Globus pallidus (tissue), 1 donor: ENCODE results near the gene CDCA5.

Source experiments
- DNase-seq: peaks from one replicate; pipeline ENCODE4 v3.0.0-alpha.2; 2015; ENCODE audit warnings: low spot score

Gene CDCA5

DNA sequence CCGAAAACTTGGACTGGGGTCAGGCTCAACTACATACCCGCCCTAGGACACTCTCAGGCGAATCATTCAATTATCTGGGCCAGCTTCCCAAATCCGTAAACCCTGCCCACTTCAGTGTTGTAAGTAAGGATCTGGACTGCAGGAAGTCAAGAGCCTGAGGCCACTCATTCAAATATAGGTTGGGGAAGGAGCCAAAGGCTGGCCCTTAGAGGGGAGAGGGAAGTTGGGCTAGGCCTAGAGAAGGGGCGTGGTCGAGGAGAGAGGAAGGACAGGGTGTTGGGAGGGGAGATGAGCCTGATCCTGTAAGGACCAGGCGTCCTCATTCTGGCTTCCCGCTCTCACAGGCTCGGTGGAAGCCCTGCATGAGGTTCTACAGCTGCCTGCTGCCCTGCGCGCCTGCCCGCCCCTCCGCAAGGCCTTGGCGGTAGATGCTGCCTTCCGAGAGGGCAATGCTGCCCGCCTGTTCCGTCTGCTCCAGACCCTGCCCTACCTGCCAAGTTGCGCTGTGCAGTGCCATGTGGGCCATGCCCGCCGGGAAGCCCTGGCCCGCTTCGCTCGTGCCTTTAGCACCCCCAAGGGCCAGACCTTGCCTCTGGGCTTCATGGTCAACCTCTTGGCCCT, 39.8 kb downstream of the CDCA5 start:
- peak; percentile 47 for DNase-seq

DNA sequence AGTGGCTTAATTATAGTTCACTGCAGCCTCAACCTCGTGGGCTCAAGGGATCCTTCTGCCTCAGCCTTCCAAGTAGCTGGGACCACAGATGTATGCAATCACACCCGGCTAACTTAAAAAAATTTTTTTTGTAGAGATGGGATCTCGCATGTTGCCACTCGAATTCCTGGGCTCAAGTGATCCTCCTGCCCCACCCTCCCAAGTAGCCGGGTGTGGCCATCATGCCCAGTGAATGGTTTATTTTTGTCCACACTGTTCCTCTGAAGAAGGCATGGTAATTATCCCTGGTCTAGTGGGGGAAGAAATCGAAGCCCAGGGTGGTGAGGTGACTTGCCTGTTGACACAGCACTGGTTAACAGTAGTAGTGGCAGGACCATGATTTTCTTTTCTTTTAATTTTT, 40.9 kb downstream of the CDCA5 start:
- no peak for DNase-seq

DNA sequence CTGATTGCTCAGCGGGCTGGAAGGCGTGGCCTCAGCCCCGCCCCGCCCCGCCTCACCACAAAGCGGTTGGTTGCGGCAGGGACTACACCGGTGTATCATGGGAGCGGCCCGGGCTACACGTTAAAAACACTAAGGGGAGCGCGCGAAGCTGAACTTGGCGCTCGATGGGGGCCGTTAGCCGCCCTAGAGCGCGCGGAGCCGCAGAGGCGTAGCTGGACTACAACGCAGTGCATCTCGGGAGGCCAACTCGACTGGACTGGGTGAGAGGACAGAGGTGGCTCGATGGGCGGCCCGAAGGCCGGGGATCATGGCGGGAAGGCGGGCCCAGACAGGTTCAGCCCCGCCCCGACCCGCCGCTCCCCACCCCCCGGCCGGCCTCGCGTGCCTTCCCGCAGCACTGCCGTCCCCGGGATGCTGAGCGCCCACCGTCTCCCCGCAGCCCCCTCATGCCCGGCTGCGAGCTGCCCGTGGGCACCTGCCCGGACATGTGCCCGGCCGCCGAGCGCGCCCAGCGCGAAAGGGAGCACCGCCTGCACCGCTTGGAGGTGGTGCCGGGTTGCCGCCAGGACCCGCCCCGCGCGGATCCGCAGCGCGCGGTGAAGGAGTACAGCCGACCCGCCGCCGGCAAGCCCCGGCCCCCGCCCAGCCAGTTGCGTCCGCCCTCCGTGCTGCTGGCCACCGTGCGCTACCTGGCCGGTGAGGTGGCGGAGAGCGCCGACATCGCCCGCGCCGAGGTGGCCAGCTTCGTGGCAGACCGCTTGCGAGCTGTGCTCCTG, 42.8 kb downstream of the CDCA5 start, which contains the start of gene SAC3D1:
Gene SAC3D1 (plus strand): TSS at position 364 of the 776 bp plus-strand sequence. CDS start 83 bp downstream, at position 447.
- DNase-seq = peak; percentile 86

DNA sequence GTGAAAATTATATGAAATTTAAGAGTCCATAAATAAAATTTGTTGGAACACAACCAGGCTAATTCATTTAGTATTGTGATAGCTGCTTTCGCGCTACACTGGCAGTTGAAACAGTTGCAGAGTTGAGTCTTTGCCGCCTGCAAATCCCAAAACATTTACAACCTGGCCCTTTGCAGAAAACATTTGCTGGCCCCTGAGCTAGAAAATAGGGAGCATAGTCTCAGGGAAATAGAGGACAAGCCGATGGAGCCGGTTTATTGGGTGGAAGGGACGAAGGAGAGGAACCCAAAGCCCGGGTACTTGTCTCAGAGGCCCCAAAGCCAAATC, 43.4 kb downstream of the CDCA5 start:
- DNase-seq = no peak

- DNase-seq = peak; percentile 75
Measured at GRCh38 chr11:65036931-65037330, 46.9 kb downstream of the CDCA5 start.

- no peak for DNase-seq
Measured at GRCh38 chr11:65035579-65035978, 48.3 kb downstream of the CDCA5 start.

GRCh38 chr11:65034423-65034822, 49.4 kb downstream of the CDCA5 start:
- DNase-seq = no peak

DNA sequence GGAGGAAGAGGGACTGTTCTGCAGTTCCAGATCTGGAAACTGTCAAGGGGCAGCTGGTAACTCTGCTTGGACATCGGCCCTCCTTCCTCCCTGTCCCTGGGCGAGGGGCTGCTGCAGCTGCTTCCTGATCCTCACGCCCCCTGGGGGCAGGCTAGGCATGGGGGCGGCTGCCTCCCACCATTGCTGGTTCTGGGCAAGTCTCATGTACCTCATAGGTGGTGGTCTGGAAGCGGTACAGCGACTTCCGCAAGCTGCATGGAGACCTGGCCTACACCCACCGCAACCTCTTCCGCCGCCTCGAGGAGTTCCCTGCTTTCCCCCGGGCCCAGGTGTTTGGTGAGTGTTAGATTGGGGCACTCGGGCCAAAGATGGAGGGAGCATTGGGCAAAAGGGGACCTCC, 51.6 kb downstream of the CDCA5 start:
- no peak for DNase-seq
